ENCODE results near the gene ATOH7. TPM values are rescaled to one million over a fixed set of nuclear protein-coding genes. Genes with fewer than 3 reads are reported as not detected.
A peak's percentile ranks its signal among the peaks of the same experiment; 100 is the strongest.

The ATOH7 gene
- polyA plus RNA-seq, 1 of the 3 experiments (the other 2 are of a cell fraction), result 0.12 TPM

GRCh38 chr10:68233046-68233445, 1.1 kb upstream of the ATOH7 start:
- no peak overlapping the region for H3K27ac ChIP-seq (ENCODE audit: low read depth in 2 of 2, low read length in 1 of 2)
- 75% methylated on average over 3 of the region's 3 CpGs for WGBS (ENCODE audit: low lambda C conversion rate)
- no peaks in the 10 kb centered on the region for H3K9me3 ChIP-seq
- no peaks in the 10 kb centered on the region for H3K36me3 ChIP-seq (replicated peaks in 1 of 2; ENCODE audit: control insufficient read depth in 1 of 2, insufficient read depth in 2 of 2, low read length in 1 of 2)
- no peak overlapping the region for H3K9ac ChIP-seq
- no peak for DNase-seq
- no peaks in the 10 kb centered on the region for H3K79me2 ChIP-seq (ENCODE audit: insufficient read depth)
- no peaks in the 10 kb centered on the region for H4K20me1 ChIP-seq (ENCODE audit: insufficient read depth)
- CTCF ChIA-PET, result no interaction called here
- no peak overlapping the region for H3K4me2 ChIP-seq
- POLR2A ChIA-PET, result no interaction called here
- H3K4me3 ChIP-seq (ENCODE audit: low read depth in 2 of 2, low read length in 1 of 2), result no peak overlapping the region
- peaks cover 0 to 4% of the 10 kb centered on the region in 2 experiments; a peak in 2 of 4 replicates for H3K4me1 ChIP-seq (ENCODE audit: control insufficient read depth in 1 of 2, insufficient read depth in 2 of 2, low read depth in 1 of 2, low read length in 1 of 2)
- TF ChIP-seq, protein P1, sequence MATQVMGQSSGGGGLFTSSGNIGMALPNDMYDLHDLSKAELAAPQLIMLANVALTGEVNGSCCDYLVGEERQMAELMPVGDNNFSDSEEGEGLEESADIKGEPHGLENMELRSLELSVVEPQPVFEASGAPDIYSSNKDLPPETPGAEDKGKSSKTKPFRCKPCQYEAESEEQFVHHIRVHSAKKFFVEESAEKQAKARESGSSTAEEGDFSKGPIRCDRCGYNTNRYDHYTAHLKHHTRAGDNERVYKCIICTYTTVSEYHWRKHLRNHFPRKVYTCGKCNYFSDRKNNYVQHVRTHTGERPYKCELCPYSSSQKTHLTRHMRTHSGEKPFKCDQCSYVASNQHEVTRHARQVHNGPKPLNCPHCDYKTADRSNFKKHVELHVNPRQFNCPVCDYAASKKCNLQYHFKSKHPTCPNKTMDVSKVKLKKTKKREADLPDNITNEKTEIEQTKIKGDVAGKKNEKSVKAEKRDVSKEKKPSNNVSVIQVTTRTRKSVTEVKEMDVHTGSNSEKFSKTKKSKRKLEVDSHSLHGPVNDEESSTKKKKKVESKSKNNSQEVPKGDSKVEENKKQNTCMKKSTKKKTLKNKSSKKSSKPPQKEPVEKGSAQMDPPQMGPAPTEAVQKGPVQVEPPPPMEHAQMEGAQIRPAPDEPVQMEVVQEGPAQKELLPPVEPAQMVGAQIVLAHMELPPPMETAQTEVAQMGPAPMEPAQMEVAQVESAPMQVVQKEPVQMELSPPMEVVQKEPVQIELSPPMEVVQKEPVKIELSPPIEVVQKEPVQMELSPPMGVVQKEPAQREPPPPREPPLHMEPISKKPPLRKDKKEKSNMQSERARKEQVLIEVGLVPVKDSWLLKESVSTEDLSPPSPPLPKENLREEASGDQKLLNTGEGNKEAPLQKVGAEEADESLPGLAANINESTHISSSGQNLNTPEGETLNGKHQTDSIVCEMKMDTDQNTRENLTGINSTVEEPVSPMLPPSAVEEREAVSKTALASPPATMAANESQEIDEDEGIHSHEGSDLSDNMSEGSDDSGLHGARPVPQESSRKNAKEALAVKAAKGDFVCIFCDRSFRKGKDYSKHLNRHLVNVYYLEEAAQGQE (IDR thresholded peaks at IDR 0.05; ENCODE audit: low read depth, low read length), result no peak
- TF ChIP-seq NFIC (IDR thresholded peaks at IDR 0.05; ENCODE audit: borderline replicate concordance), result no peak
- no peak for TF ChIP-seq FOSL2 (IDR thresholded peaks at IDR 0.05; ENCODE audit: borderline replicate concordance, low read depth)
- TF ChIP-seq USF1 (IDR thresholded peaks at IDR 0.05; ENCODE audit: borderline replicate concordance, low read depth), result no peak
- no peak for TF ChIP-seq USF2 (IDR thresholded peaks at IDR 0.05; ENCODE audit: borderline replicate concordance, low read depth, low read length)
- TF ChIP-seq MEF2A (IDR thresholded peaks at IDR 0.05; ENCODE audit: borderline replicate concordance, low read depth), result no peak
- H3K27me3 ChIP-seq (ENCODE audit: insufficient read depth), result no peaks in the 10 kb centered on the region; the same call in 1 of the 2 replicates
- no peak overlapping the region for H2AFZ ChIP-seq (ENCODE audit: low read depth)
- H3F3A ChIP-seq (replicated peaks; ENCODE audit: insufficient read depth), result peaks cover 8% of the 10 kb centered on the region
- no peaks in the 10 kb centered on the region for H3K9me2 ChIP-seq

- POLR2A ChIA-PET, result interaction anchor here (0.6 to 1.6 kb wide), 5 partner anchors 10 to 102 kb away, joined by 3 to 7 read pairs (median 5); partner anchors contain the start of genes HNRNPH3 and PBLD
- H3K36me3 ChIP-seq (replicated peaks in 1 of 2; ENCODE audit: control insufficient read depth in 1 of 2, insufficient read depth in 2 of 2, low read length in 1 of 2), result no peaks in the 10 kb centered on the region
- H3K4me2 ChIP-seq, result peak overlapping the region; percentile 83
- CTCF ChIA-PET, result interaction anchor here (0.6 to 3.2 kb wide), 12 partner anchors 8 to 376 kb away, joined by 3 to 16 read pairs (median 3); no protein-coding TSS in a partner anchor
- H3K27me3 ChIP-seq (ENCODE audit: insufficient read depth), result no peaks in the 10 kb centered on the region; the same call in 1 of the 2 replicates
- peak overlapping the region; percentile 42 to 84; a peak in 3 of 4 replicates for H3K27ac ChIP-seq (ENCODE audit: low read depth in 2 of 2, low read length in 1 of 2)
- H4K20me1 ChIP-seq (ENCODE audit: insufficient read depth), result no peaks in the 10 kb centered on the region
- no peaks in the 10 kb centered on the region for H3K9me2 ChIP-seq
- DNase-seq, result peak; percentile 98
- no peaks in the 10 kb centered on the region for H3K9me3 ChIP-seq
- H3K9ac ChIP-seq, result peak overlapping the region; percentile 68
- H3K4me3 ChIP-seq (ENCODE audit: low read depth in 2 of 2, low read length in 1 of 2), result peak overlapping the region; percentile 59 to 68
- peaks cover 0 to 4% of the 10 kb centered on the region in 2 experiments; a peak in 2 of 4 replicates for H3K4me1 ChIP-seq (ENCODE audit: control insufficient read depth in 1 of 2, insufficient read depth in 2 of 2, low read depth in 1 of 2, low read length in 1 of 2)
- peak overlapping the region; percentile 97 for H2AFZ ChIP-seq (ENCODE audit: low read depth)
- H3F3A ChIP-seq (replicated peaks; ENCODE audit: insufficient read depth), result peaks cover 8% of the 10 kb centered on the region
- WGBS (ENCODE audit: low lambda C conversion rate), result 12% methylated on average over 4 of the region's 81 CpGs
- H3K79me2 ChIP-seq (ENCODE audit: insufficient read depth), result no peaks in the 10 kb centered on the region
- TF ChIP-seq USF2 (IDR thresholded peaks at IDR 0.05; ENCODE audit: borderline replicate concordance, low read depth, low read length), result no peak
- no peak for TF ChIP-seq RXRA (IDR thresholded peaks at IDR 0.05; ENCODE audit: borderline replicate concordance, low read depth)
- no peak for TF ChIP-seq RAD21 (IDR thresholded peaks at IDR 0.05; ENCODE audit: low read length)
- TF ChIP-seq FOXJ3 (CRISPR knock-in tag; IDR thresholded peaks at IDR 0.05), result no peak
- TF ChIP-seq, protein P2, sequence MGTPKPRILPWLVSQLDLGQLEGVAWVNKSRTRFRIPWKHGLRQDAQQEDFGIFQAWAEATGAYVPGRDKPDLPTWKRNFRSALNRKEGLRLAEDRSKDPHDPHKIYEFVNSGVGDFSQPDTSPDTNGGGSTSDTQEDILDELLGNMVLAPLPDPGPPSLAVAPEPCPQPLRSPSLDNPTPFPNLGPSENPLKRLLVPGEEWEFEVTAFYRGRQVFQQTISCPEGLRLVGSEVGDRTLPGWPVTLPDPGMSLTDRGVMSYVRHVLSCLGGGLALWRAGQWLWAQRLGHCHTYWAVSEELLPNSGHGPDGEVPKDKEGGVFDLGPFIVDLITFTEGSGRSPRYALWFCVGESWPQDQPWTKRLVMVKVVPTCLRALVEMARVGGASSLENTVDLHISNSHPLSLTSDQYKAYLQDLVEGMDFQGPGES (IDR thresholded peaks at IDR 0.05; ENCODE audit: low read depth, low read length), result no peak
- peak; percentile 51; the same call in 1 of the 2 replicates for TF ChIP-seq POLR2AphosphoS5 (IDR thresholded peaks at IDR 0.05; ENCODE audit: low read depth, low read length)
- no peak for TF ChIP-seq ELF1 (IDR thresholded peaks at IDR 0.05)
- TF ChIP-seq USF1 (IDR thresholded peaks at IDR 0.05; ENCODE audit: borderline replicate concordance, low read depth), result no peak
- no peak for TF ChIP-seq EP300 (IDR thresholded peaks at IDR 0.05; ENCODE audit: borderline replicate concordance in 1 of 2, low read depth in 1 of 2, low read length in 1 of 2)
Measured at GRCh38 chr10:68231106-68231816, 652 bp downstream of the ATOH7 start.

All from SK-N-SH (cell line).